HCT116 (cell line): ENCODE data around the gene UPF1. TPM values are rescaled to one million over a fixed set of nuclear protein-coding genes. Genes with fewer than 3 reads are reported as not detected.

Source experiments
- ATAC-seq: fragments of 200-7000 bp; cut with Tn5 transposase; 2 replicates; pipeline ENCODE4 v1.9.1; 2020; ENCODE audit warnings: mild to moderate bottlenecking, moderate library complexity
- BruUV-seq: library from RNA; stranded (reverse); fragments of 400-500 nt; replicated peaks from 2 replicates; lab custom pipeline; 2021; lab: Mats Ljungman, UMichigan
- CTCF ChIA-PET: fragments of 300-600 bp; sonication (Branson Sonifier 250); formaldehyde crosslinking; loops from one replicate; lab custom pipeline; 2021; ENCODE audit warnings: antibody characterized with exemption; lab: Charles Lee
- POLR2A ChIA-PET: fragments of 300-600, 350-600 bp; sonication (Branson Sonifier 250); formaldehyde crosslinking; loops from one replicate; lab custom pipeline; 2021; ENCODE audit warnings: antibody characterized with exemption; lab: Charles Lee
- RAD21 ChIA-PET, 2 experiments: fragments of 300-600 bp; sonication (Branson Sonifier 250); formaldehyde crosslinking; loops; one replicate each; lab custom pipeline; 2023; ENCODE audit warnings: low total read pairs in 2 of 2; ENCODE audit not compliant: uncharacterized antibody in 2 of 2, unreplicated experiment in 2 of 2, low non-redundant PET in 1 of 2; lab: Charles Lee
- DNase-seq: peaks from one replicate; pipeline ENCODE4 v3.0.0-alpha.2; 2010; ENCODE audit warnings: low read depth, low spot score
- H2AFZ ChIP-seq: fragments of 200-600 bp; shearing (Covaris generic), sonication (generic); 2 replicates; pipeline ENCODE4 v1.6.1; 2017; ENCODE audit warnings: low read depth, mixed run types, mixed read lengths, antibody characterized with exemption, low read length; ENCODE audit not compliant: poor library complexity, severe bottlenecking
- H3K27ac ChIP-seq: 2 replicates; pipeline ENCODE4 v1.5.1; 2012; ENCODE audit warnings: low read depth, low read length
- H3K27me3 ChIP-seq: fragments of 200-600 bp; sonication (generic); 2 replicates; pipeline ENCODE4 v1.6.1; 2016; ENCODE audit warnings: mixed run types, low read length, mixed read lengths; ENCODE audit not compliant: insufficient read depth
- H3K36me3 ChIP-seq, 2 experiments: fragments of 200-500 bp in 1 of 2; fragments of 200-600 bp in 1 of 2; sonication (Bioruptor generic) in 1 of 2; sonication (generic) in 1 of 2; 2 replicates each; pipeline versions ENCODE4 v1.5.1 to v1.6.1; 2014 to 2016; ENCODE audit warnings: low read length in 2 of 2, inconsistent platforms in 1 of 2, mixed read lengths in 1 of 2, mixed run types in 1 of 2; ENCODE audit not compliant: insufficient read depth in 2 of 2, control insufficient read depth in 1 of 2
- H3K4me1 ChIP-seq, 2 experiments: fragments of 200-600 bp in 1 of 2; sonication (generic) in 1 of 2; 2 replicates each; pipeline versions ENCODE4 v1.5.1 to v1.6.1; 2012 to 2017; ENCODE audit warnings: low read length in 2 of 2, inconsistent platforms in 1 of 2, mild to moderate bottlenecking in 1 of 2, mixed read lengths in 1 of 2, mixed run types in 1 of 2, moderate library complexity in 1 of 2; ENCODE audit not compliant: insufficient read depth in 2 of 2, control insufficient read depth in 1 of 2
- H3K4me2 ChIP-seq: fragments of 200-600 bp; sonication (generic); 2 replicates; pipeline ENCODE4 v1.6.1; 2017; ENCODE audit warnings: mixed run types, low read length, mixed read lengths
- H3K4me3 ChIP-seq, 2 experiments: fragments of 200-600 bp in 1 of 2; sonication (generic) in 1 of 2; replicated peaks in 1 of 2; 2 replicates each; pipeline ENCODE4 v1.5.1; 2011 to 2016; ENCODE audit warnings: low read length in 2 of 2, control low read depth in 1 of 2, low read depth in 1 of 2, mild to moderate bottlenecking in 1 of 2, mixed read lengths in 1 of 2, mixed run types in 1 of 2
- H3K79me2 ChIP-seq: fragments of 200-600 bp; sonication (generic); 2 replicates; pipeline ENCODE4 v1.6.1; 2017; ENCODE audit warnings: mild to moderate bottlenecking, mixed run types, low read length, moderate library complexity, mixed read lengths; ENCODE audit not compliant: insufficient read depth
- H3K9ac ChIP-seq: fragments of 200-600 bp; sonication (generic); 2 replicates; pipeline ENCODE4 v1.6.1; 2016; ENCODE audit warnings: low read length, mixed read lengths
- H3K9me2 ChIP-seq: fragments of 200-600 bp; sonication (generic), shearing (Covaris generic); 2 replicates; pipeline ENCODE4 v1.6.1; 2017; ENCODE audit warnings: mixed run types, mild to moderate bottlenecking, moderate library complexity; ENCODE audit not compliant: insufficient read depth
- H3K9me3 ChIP-seq, 2 experiments: fragments of 200-500 bp in 1 of 2; fragments of 200-600 bp in 1 of 2; sonication (Bioruptor generic) in 1 of 2; sonication (generic) in 1 of 2; 2 replicates each; pipeline ENCODE4 v1.6.1; 2014 to 2017; ENCODE audit warnings: low read length in 2 of 2, mixed read lengths in 2 of 2, inconsistent platforms in 1 of 2, low read depth in 1 of 2, mild to moderate bottlenecking in 1 of 2, mixed run types in 1 of 2, moderate library complexity in 1 of 2; ENCODE audit not compliant: control insufficient read depth in 1 of 2, insufficient read depth in 1 of 2
- H4K20me1 ChIP-seq: fragments of 200-600 bp; sonication (generic), shearing (Covaris generic); 2 replicates; pipeline ENCODE4 v1.6.1; 2017; ENCODE audit warnings: mixed run types, mild to moderate bottlenecking, moderate library complexity; ENCODE audit not compliant: insufficient read depth
- CBX3 ChIP-seq: IDR thresholded peaks from 2 replicates; pipeline ENCODE4 v1.6.1; 2012; ENCODE audit warnings: low read depth
- CEBPB ChIP-seq: IDR thresholded peaks from 2 replicates; pipeline ENCODE4 v1.6.1; 2012; ENCODE audit warnings: low read depth
- EGR1 ChIP-seq: IDR thresholded peaks from 2 replicates; pipeline ENCODE4 v1.6.1; 2012; ENCODE audit warnings: low read depth
- ELF1 ChIP-seq: IDR thresholded peaks from 2 replicates; pipeline ENCODE4 v1.6.1; 2012; ENCODE audit warnings: low read depth, borderline replicate concordance
- JUND ChIP-seq: IDR thresholded peaks from 2 replicates; pipeline ENCODE4 v1.6.1; 2012
- RAD21 ChIP-seq: IDR thresholded peaks from 2 replicates; pipeline ENCODE4 v1.6.1; 2012; ENCODE audit warnings: low read depth, mild to moderate bottlenecking
- REST ChIP-seq: IDR thresholded peaks from 2 replicates; pipeline ENCODE4 v1.6.1; 2012; ENCODE audit warnings: low read depth
- SP1 ChIP-seq: IDR thresholded peaks from 2 replicates; pipeline ENCODE4 v1.6.1; 2012; ENCODE audit warnings: low read depth
- SRF ChIP-seq: IDR thresholded peaks from 2 replicates; pipeline ENCODE4 v1.6.1; 2012; ENCODE audit warnings: low read depth
- TCF7L2 ChIP-seq: IDR thresholded peaks from 2 replicates; pipeline ENCODE4 v1.7.0; 2011; ENCODE audit warnings: borderline replicate concordance, inconsistent platforms; ENCODE audit not compliant: insufficient read depth, insufficient read length; ENCODE audit errors: extremely low read depth
- YY1 ChIP-seq: IDR thresholded peaks from 2 replicates; pipeline ENCODE4 v1.6.1; 2011; ENCODE audit warnings: low read length, low read depth, moderate library complexity, mild to moderate bottlenecking; ENCODE audit not compliant: insufficient replicate concordance; ENCODE audit errors: extremely low read depth
- ZFX ChIP-seq: fragments of 450-650 bp; IDR thresholded peaks from 2 replicates; pipeline ENCODE4 v1.6.1; 2017
- ZNF274 ChIP-seq: fragments of 200-500 bp; sonication (Bioruptor generic); IDR thresholded peaks from 2 replicates; pipeline ENCODE4 v1.6.1; 2014; ENCODE audit warnings: mild to moderate bottlenecking, low read depth, low read length, inconsistent platforms
- intact Hi-C: fragments of 100-400 bp; cut with micrococcal nuclease; formaldehyde crosslinking; loops from 2 replicates; pipeline ENCODE4 v1.10.0; 2022
- total RNA-seq: library from RNA; stranded (reverse); gene quantifications from one replicate; pipeline ENCODE4 v1.2.1, GENCODE V29; 2021; ENCODE audit not compliant: unreplicated experiment
- TF ChIP-seq, protein P1 (sequence below): IDR thresholded peaks from 2 replicates; pipeline ENCODE4 v1.6.1; 2011; ENCODE audit warnings: mild to moderate bottlenecking, low read length, moderate library complexity; ENCODE audit not compliant: insufficient replicate concordance; ENCODE audit errors: extremely low read depth
- TF ChIP-seq, protein P2 (sequence below), 3 experiments: fragments of 200-600 bp in 1 of 3; sonication (generic) in 1 of 3; IDR thresholded peaks in 2 of 3; conservative IDR thresholded peaks in 1 of 3; 2 replicates each; pipeline ENCODE4 v1.5.1; 2012 to 2017; ENCODE audit warnings: low read depth in 2 of 3, low read length in 2 of 3, antibody characterized with exemption in 1 of 3, borderline replicate concordance in 1 of 3, control low read depth in 1 of 3, mild to moderate bottlenecking in 1 of 3, mixed read lengths in 1 of 3, mixed run types in 1 of 3, moderate library complexity in 1 of 3; ENCODE audit not compliant: insufficient read depth in 1 of 3

The UPF1 gene
- total RNA-seq, 1 experiment from 2014 or later = 78.5 TPM

DNA sequence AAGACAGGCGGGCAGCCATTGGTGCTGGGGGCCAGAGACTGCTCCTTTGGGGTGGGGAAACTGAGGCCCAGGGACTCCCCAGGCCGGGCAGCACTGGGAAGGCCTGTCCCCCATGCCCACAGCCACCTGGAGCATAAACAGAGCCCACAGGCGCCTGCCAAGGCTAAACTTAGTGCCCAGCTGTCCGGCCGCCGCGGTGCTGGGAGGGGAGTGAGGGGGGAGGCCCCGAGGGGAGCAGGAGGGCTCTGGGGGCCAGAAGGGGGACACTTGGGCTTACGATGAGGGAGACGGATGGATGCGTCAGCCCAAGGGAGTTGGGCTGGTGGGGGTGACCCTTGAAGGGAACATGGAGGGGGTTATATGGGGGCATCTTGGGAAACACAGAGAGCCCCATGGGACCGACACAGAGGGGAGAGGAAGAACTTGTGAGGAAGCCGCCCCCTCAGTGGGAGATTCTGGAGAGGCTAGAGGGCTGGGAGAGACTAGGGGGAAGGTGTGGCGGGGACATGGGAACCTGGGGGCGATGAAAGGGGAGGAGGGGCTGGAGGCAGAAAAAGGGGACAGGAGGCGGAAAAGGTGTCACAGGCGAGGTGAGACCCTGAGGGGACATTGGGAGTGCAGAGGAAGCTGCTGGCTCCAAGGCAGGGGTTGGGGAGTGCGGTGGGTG lies 62.0 kb downstream of the UPF1 start:
- Histone ChIP-seq H3K9ac (no peak overlapping the region), H3K9me3 (no peaks in the 10 kb centered on the region), H3K9me2 (no peaks in the 10 kb centered on the region)
- BruUV-seq = no TSS peak
- CTCF ChIA-PET = interaction anchor here (1.8 kb wide), 1 partner anchor 93 kb away, joined by 10 read pairs; no protein-coding TSS in a partner anchor
- no peak for TF ChIP-seq CBX3
- TF ChIP-seq, protein P1, sequence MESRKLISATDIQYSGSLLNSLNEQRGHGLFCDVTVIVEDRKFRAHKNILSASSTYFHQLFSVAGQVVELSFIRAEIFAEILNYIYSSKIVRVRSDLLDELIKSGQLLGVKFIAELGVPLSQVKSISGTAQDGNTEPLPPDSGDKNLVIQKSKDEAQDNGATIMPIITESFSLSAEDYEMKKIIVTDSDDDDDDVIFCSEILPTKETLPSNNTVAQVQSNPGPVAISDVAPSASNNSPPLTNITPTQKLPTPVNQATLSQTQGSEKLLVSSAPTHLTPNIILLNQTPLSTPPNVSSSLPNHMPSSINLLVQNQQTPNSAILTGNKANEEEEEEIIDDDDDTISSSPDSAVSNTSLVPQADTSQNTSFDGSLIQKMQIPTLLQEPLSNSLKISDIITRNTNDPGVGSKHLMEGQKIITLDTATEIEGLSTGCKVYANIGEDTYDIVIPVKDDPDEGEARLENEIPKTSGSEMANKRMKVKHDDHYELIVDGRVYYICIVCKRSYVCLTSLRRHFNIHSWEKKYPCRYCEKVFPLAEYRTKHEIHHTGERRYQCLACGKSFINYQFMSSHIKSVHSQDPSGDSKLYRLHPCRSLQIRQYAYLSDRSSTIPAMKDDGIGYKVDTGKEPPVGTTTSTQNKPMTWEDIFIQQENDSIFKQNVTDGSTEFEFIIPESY = no peak
- no peak for TF ChIP-seq SRF
- TF ChIP-seq TCF7L2 = no peak
- TF ChIP-seq ZNF274 = no peak
- no peak for TF ChIP-seq CEBPB
- TF ChIP-seq ZFX = no peak
- no peak for TF ChIP-seq ELF1
- no peak for TF ChIP-seq RAD21
- no peak for TF ChIP-seq EGR1
- no peak for TF ChIP-seq REST
- TF ChIP-seq YY1 = no peak
- no peak for TF ChIP-seq SP1
- TF ChIP-seq, protein P2, sequence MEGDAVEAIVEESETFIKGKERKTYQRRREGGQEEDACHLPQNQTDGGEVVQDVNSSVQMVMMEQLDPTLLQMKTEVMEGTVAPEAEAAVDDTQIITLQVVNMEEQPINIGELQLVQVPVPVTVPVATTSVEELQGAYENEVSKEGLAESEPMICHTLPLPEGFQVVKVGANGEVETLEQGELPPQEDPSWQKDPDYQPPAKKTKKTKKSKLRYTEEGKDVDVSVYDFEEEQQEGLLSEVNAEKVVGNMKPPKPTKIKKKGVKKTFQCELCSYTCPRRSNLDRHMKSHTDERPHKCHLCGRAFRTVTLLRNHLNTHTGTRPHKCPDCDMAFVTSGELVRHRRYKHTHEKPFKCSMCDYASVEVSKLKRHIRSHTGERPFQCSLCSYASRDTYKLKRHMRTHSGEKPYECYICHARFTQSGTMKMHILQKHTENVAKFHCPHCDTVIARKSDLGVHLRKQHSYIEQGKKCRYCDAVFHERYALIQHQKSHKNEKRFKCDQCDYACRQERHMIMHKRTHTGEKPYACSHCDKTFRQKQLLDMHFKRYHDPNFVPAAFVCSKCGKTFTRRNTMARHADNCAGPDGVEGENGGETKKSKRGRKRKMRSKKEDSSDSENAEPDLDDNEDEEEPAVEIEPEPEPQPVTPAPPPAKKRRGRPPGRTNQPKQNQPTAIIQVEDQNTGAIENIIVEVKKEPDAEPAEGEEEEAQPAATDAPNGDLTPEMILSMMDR (IDR thresholded peaks at IDR 0.05 in 2 of 3, conservative IDR thresholded peaks at IDR 0.05 in 1 of 3; ENCODE audit: borderline replicate concordance in 1 of 3, insufficient read depth in 1 of 3, low read depth in 2 of 3, low read length in 2 of 3) = no peak
- TF ChIP-seq JUND = no peak
- TF ChIP-seq, all 23 proteins: peak for 0
- Histone ChIP-seq H3K79me2 (no peaks in the 10 kb centered on the region), H3K36me3 (no peaks in the 10 kb centered on the region), H3K4me3 (no peak overlapping the region), H3K27me3 (no peaks in the 10 kb centered on the region), H3K4me2 (no peak overlapping the region), H3K27ac (no peak overlapping the region), H4K20me1 (no peaks in the 10 kb centered on the region), H2AFZ (no peak overlapping the region), H3K4me1 (peaks cover 0 to 4% of the 10 kb centered on the region in 2 experiments; a peak in 2 of 4 replicates)
- DNase-seq = no peak
- RAD21 ChIA-PET = no interaction called here
- POLR2A ChIA-PET = no interaction called here
- intact Hi-C loops = no loop called here
- ATAC-seq = no peak
